ENCODE results near the gene RBM25.
"Not testable (repeated sequence)": the region's sequence is repeated elsewhere in the genome, so short reads cannot be mapped to it uniquely, and the experiment has no call there.

The RBM25 gene

DNA sequence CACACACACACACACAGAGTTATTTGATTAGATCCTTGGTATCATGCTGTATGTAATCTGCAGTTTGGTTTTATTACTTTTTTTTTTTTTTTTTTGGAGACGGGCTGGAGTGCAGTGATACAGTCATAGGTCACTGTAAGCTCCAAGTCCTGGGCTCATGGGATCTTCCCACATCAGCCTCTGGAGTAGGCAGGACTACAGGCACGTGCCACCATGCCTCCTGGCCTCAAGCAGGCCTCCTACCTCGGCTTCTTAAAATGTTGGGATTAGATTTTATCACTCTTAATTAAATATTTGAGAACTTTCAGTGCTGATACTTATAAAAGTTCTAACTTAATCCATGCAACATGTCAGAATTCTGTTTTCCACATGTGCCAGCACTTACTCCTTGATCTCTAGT is 46.7 kb downstream of the RBM25 start:
- no peak for DNase-seq

DNA sequence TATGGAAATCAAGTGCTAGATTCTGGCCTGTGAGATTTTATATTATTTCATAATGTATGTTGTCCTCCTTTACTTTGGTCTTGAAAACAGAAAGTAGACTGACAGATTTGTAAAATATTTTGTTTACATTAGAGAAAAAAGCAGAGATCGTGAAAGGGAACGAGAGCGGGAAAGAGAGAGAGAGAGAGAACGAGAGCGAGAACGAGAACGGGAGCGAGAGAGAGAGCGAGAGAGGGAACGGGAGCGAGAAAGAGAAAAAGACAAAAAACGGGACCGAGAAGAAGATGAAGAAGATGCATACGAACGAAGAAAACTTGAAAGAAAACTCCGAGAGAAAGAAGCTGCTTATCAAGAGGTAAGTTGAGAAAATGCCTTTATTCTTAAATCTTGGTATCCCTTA is 47.4 kb downstream of the RBM25 start:
- no peak for DNase-seq

DNA sequence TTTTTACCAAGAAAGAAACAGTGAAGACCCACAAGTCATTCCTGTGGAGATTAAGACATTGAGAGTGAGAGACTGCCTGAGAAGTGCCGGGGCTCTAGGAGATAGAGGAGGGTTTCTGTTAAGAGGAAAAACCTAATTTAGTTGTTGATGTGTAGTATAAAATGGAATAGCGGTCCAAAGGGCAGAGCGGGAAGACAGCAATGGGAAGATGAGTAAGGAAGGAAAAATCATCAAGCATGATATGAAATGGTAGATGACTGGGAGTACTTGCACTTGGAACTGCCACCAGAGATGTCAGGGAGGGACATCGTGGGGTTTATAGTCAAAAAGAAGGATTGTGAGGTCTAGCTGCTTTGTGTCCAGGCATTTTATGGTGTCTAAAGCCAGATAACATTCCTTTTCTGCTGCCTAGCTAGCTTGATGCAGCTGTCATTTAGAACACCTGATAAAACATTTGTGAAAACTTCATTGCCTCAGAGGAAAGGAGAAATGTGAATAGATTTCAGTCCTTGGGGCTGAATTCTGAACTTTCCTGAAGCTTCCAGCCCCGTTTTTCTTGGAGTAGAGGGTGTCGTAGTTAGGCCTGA is 57.8 kb downstream of the RBM25 start:
- no peak for DNase-seq

DNA sequence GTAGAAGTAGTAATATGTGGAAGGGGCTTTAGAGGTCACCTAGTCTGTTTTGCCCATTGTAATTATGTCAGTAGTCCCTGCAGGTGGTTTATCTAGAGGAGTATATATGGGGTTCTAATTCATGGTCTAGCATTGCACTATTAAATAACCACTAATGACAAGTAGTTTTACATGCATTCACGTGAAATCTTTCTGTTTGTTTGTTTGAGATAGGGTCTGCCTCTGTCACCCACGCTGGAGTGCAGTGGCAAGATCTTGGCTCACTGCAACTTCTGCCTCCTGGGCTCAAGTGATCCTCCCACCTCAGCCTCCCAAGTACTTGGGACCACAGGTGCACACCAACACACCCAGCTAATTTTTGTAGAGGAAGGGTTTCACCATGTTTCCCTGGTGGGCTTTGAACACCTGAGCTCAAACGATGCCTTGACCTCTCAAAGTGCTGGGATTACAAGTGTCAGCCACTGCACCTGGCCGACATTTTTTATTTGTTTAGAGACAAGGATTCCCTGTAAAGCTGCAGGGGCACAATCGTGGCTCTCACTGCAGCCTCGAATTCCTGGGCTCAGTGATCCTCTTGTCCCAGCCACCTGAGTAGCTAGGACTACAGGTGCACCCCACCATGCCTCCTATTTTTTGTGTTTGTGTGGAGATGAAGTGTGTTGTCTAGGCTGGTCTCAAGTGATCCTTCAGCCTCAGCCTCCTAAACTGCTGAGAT is 66.0 kb downstream of the RBM25 start:
- DNase-seq = no peak

DNA sequence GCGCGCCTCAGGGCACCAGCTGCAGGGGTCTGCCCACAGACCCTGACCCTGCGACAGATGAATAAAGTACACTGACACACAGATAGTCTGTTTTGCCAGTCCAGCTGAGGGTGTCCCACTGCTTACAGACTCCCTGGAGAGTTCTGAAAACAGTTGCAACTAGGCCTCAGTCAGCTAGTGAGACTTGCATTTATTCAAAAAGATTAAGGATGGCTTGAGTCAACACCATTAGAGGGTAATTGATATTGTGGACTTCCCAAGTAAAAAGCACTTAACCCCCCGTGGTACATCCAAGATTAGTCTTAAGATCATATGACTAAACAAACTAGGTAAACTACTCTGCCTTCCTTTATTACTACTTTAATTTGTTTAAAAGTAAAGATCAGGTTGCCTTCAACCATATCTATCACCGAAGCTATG is 66.8 kb downstream of the RBM25 start:
- no peak for DNase-seq

DNA sequence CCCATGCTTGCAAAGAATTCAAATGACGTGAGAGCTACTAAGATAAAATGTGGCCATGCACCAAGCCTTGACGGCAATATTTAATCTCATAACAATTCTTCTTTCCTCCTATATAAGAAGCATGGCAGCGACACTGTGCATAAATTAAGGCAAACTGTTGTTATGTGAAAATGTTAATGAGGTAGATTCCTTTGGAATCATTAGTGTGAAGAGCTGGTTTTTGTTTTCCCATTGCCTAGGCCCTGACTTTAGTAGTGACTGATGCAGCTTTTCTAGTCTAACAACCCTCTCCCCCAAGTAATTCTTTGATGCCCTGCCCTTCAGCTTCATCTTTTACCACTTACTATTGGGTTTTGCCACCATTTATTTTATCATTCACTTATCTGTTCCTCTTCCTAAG is 67.4 kb downstream of the RBM25 start:
- no peak for DNase-seq

DNA sequence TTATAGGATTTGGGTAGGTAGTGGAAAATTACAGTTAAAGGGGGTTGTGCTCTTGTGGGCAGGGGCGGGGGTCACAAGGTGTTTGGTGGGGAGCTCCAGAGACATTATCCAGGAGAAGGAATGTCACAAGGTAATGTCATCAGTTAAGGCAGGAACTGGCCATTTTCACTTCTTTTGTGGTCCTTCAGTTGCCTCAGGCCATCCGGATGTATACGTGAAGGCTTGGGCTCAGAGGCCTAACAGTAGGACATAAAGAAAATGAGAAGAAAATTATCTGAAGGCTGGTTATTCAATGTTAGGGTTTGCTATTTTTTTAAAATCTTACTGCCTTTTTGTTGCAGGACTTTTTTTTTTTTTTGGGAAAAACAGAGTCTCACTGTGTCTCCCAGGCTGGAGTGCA is 75.5 kb downstream of the RBM25 start:
- DNase-seq = no peak

DNA sequence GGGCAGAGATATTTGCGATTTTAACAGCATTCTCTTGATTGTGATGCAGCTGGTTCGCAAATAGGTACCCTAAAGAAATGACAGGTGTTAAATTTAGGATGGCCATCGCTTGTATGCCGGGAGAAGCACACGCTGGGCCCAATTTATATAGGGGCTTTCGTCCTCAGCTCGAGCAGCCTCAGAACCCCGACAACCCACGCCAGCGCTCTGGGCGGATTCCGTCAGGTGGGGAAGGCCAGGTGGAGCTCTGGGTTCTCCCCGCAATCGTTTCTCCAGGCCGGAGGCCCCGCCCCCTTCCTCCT is 77.7 kb downstream of the RBM25 start:
- no peak for DNase-seq

DNA sequence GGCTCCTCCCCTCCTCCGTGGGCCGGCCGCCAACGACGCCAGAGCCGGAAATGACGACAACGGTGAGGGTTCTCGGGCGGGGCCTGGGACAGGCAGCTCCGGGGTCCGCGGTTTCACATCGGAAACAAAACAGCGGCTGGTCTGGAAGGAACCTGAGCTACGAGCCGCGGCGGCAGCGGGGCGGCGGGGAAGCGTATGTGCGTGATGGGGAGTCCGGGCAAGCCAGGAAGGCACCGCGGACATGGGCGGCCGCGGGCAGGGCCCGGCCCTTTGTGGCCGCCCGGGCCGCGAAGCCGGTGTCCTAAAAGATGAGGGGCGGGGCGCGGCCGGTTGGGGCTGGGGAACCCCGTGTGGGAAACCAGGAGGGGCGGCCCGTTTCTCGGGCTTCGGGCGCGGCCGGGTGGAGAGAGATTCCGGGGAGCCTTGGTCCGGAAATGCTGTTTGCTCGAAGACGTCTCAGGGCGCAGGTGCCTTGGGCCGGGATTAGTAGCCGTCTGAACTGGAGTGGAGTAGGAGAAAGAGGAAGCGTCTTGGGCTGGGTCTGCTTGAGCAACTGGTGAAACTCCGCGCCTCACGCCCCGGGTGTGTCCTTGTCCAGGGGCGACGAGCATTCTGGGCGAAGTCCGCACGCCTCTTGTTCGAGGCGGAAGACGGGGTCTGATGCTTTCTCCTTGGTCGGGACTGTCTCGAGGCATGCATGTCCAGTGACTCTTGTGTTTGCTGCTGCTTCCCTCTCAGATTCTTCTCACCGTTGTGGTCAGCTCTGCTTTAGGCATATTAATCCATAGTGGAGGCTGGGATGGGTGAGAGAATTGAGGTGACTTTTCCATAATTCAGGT is 78.3 kb downstream of the RBM25 start, which contains the start of gene PSEN1:
Gene PSEN1, plus strand, starts transcription at position 121 of the 839 bp plus-strand sequence. CDS start 11,513 bp downstream, outside the sequence.
- DNase-seq = peak; percentile 97

DNA sequence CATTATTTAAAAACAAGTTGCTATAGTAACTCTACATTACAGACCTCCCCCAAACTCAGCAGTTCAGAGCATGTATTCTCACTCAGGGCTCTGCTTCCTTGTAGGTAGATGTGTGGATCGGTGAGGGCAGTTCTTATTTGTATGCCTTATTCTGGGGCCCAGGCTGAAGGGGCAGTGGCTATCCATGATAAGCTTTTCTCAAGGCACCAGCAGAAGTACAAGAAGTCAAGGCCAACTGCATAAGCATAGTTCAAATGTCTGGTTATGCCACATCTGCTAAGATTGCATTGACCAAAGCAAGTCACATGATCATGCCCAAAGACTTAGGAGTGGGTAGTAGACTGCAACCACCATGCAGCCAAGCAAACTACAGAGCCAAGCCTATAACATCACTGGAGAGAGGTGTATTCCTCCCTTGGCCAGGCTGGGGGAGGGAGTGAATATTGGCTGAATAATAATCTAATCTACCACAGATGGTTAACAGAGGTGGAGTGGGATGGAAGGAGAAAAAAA is 82.5 kb downstream of the RBM25 start:
- no peak for DNase-seq

DNA sequence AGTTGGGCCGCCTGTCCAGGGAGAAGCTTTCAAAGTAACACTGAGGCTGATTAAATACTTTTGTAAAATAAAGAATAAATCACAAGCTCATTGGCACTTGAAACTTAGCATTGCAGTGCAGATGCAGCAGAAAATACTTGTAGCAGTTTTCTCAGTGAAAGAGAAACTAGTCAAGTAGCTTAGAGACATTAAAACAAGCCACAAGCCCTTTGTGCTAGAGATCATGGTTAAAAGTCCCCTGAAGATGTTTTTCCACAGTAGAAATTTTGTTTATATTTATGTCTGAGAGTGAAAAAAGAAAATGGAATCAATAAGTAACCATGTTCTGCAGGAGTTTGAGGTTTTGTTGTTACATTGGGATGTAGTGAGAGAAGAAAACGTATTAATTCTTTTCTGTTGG is 83.9 kb downstream of the RBM25 start:
- DNase-seq = no peak

DNA sequence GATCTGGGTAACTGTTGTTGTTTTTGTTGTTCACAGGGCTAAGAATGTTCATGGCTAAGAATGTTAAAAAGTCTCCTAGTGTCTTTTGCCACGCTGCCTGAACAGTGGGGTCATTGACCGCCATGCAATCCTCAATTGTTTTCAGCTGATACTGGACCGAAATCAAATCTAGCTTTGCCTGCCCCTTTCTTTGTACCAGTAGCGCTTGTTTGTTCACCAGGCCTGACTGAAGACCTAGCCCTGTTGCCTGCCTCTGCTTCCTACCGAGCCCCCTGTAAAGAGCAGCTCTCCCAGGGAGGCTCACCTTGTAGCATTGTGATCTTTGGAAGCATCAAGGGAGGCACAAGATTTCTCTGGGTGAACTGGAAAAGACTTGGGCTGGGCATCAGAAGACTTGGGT is 84.7 kb downstream of the RBM25 start:
- DNase-seq = no peak

DNA sequence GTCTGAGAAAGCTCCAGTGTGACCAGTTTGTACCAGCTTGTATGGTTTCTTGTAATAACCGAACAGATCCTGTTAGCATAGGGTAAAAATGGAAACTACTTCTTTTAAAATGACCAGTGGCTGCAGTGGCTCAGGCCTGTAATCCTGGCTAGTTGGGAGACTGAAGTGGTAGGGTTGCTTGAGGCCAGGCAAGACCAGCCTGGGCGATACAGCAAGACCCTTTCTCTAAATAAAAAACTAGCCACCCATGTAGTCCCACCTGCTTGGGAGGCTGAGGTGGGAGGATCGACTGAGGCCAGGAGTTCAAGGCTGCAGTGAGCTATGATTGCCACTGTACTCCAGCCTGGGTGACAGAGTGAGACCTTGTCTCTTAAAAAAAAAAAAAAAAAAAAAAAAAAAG is 85.3 kb downstream of the RBM25 start:
- no peak for DNase-seq

DNA sequence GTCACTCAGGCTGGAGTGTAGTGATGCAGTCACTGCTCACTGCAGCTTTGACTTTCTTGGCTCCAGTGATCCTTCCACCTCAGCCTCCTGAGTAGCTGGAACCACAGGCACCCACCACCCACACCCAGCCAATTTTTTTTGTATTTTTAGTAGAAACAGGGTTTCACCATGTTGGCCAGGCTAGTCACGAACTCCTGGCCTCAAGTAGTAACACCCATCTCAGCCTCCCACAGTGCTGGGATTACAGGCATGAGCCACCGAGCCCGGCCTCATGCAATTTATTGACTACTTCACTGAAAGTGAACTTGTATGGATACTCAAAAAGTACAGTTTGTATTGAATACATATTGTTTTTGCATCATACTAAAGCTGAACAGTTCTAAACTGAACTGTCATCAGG is 87.0 kb downstream of the RBM25 start:
- no peak for DNase-seq

DNA sequence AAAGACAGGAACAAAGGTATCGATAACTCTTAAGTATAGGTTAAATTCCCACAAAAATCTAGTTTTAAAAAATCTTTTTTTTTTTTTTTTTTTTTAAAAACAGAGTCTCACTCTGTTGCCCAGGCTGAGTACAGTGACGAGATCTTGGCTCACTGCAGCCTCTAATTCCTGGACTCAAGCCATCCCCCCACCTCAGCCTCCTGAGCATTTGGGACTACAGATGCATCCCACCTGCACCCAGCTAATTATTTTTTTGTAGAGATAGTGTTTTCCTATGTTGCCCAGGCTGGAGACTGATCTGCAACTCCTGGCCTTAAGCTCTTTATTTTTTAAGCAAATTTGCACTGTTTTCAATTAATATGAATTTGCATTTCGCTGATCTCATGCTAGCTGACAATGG is 87.8 kb downstream of the RBM25 start:
- DNase-seq = no peak

DNA sequence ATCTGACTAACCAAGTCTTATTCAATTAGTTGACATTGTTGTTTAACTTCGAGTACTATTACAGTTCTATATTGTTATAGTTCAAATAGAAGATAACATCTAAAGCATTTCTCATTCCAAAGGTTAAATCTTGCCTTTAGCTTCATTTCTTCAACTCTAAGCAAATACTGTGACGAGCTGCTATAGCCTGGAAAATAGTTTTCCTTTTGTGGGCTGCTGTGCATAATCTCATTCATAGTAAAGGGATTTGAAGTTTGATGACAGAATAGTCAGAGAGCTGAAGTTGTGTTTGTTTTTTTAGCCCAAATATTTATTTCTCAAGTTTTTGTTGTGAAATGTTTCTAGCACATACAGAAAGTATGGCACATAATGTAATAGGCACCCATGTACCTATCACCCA is 91.4 kb downstream of the RBM25 start:
- DNase-seq = no peak

DNA sequence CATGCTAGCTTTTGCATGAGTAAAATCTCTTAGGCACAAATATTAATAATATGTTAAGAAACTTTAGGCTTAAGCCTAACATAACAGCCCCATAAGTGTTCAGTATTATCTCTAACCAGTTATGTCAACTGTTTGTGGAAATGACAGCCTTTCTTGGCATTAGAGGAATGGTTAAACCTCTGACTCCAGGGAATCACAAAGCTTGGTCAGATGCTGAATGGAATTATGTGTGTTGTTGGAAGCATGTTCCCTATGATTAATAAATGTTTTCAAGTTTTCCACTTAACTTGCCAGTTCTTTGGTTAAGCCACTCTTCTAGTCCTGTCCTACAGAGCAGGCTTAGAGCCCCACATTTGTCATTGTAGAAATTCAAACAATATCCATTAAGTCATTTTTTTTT is 94.9 kb downstream of the RBM25 start:
- no peak for DNase-seq

DNA sequence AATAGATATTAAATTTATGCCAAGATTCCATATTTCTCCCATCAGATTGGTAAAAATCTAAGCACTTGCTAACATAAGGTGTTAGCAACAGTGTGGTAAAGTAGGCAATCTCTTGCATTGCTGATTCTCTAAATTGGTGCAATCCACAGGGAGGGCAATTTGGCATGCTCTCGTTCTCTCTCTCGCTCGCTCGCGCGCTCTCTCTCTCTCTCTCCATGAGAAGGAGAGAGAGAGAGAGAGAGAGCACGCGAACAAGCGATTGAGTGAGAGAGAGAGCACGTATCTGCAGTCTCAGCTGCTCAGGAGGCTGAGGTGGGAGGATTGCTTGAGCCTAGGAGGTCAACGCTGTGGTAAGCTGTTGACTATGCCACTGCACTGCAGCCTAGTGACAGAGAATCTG is 103.9 kb downstream of the RBM25 start:
- no peak for DNase-seq

DNA sequence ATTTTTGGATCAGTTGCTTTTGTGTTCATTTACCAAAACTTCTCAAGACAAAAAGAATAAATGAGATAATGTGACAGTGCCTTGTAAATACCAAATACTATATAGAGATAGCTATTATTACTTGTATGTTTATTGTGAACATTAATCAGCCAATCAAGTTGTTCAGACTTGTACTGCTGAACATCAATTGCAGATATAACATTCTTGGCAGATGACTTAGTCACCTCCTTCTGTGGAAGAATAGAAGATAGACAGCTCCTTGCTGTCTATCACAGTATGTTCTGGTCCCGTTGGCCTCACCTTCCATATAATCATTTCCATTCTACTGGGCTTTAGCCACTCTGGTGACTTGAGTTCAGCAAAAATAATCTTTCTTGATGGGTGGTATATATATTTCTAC is 108.1 kb downstream of the RBM25 start:
- DNase-seq = no peak

DNA sequence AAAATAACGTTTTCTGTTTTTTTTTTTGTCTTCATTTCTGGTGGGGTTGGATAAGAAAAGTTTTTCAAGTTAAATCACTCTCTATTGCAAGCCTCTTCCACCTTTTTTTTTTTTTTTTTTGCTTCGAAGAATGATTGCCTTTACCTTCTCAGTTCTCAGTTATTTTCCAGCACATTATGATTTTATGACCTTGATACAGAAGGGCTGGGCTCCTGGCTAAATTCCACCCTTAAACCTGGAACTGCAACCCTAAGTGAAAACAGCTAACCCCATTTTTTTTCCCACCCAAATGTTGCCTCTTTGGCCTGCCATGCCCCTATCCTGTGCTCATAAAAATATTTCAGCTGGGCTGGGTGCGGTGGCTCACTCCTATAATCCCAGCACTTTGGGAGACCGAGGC is 109.4 kb downstream of the RBM25 start:
- no peak for DNase-seq

DNA sequence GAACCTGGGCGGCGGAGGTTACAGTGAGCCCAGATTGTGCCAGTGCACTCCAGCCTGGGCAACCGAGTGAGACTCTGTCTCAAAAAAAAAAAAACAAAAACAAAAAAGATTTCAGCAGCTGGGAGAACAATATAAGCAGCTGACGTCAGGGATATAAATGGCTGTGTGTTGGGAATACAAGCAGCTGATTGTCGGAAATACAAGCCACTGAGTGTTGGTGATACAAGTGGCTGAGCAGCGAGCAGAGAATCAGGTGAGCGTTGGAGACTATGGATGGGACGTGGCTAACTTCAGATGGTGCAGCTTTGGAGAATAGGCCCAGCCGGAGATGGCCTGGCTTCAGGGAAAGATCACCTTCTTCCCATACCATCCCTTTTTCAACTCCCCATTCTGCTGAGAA is 109.9 kb downstream of the RBM25 start:
- no peak for DNase-seq

DNA sequence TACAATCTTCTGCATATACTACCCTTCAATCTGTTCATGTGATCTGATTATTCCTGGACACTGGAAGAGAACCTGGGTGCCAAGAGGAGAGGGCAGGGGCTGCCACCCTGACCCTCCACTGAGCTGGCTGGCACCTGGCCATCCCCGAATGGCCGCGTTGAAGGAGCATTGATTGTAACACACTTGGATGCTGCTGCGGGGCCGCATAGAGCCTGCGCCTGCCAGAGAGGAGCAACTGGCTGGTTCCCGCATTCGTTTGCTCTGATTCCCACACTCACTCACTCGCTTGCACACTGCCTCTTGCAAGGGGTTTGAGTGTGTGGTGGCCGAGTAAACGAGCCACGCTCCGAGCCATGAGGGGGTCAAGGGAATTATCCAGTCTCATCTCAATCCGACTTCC is 110.4 kb downstream of the RBM25 start:
- DNase-seq = no peak

DNA sequence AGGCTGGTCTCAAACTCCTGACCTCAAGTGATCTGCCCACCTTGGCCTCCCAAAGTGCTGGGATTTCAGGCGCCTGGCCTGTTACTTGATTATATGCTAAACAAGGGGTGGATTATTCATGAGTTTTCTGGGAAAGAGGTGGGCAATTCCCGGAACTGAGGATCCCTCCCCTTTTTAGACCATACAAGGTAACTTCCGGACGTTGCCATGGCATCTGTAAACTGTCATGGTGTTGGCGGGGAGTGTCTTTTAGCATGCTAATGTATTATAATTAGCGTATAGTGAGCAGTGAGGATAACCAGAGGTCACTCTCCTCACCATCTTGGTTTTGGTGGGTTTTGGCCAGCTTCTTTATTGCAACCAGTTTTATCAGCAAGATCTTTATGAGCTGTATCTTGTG is 111.5 kb downstream of the RBM25 start:
- DNase-seq = not testable (repeated sequence)

DNA sequence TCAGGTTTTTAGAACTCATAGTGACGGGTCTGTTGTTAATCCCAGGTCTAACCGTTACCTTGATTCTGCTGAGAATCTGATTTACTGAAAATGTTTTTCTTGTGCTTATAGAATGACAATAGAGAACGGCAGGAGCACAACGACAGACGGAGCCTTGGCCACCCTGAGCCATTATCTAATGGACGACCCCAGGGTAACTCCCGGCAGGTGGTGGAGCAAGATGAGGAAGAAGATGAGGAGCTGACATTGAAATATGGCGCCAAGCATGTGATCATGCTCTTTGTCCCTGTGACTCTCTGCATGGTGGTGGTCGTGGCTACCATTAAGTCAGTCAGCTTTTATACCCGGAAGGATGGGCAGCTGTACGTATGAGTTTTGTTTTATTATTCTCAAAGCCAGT is 112.4 kb downstream of the RBM25 start:
- no peak for DNase-seq

Measured in NK-92 treated with Interleukin-12 subunit alpha and Interleukin-12 subunit beta, amount 100 ng/mL, for 24 hours (cell line).